ENCODE measurements around the gene NOS1AP. TPM values are rescaled to one million over a fixed set of nuclear protein-coding genes. Genes with fewer than 3 reads are reported as not detected.

NOS1AP gene
- total and polyA plus RNA-seq, 9 donors: 0.50 to 4.4 (median 1.5) TPM

DNA sequence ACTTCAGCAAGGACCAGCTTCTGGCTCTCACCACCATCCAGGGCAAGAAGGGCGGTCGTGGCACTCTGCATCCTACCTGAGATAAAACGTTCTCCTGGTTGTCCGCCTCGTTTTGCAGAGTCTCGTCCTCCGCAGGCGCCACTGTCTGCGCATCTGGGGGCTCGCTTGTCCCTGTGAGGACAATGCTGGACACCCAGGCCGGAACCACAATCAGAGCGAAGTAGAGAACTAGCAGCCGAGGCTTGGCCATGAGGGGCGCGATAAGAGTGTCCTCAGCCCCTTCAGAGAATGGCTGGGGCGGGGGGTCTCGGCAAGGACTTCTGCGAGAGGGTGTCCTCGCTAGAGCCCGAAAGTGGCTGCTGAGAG, 46.3 kb upstream of the NOS1AP start:
- DNase-seq: no peak
- TF ChIP-seq POLR2A (IDR thresholded peaks at IDR 0.05) (no peak), EP300 (IDR thresholded peaks at IDR 0.05) (no peak)
- TF ChIP-seq, protein P1, sequence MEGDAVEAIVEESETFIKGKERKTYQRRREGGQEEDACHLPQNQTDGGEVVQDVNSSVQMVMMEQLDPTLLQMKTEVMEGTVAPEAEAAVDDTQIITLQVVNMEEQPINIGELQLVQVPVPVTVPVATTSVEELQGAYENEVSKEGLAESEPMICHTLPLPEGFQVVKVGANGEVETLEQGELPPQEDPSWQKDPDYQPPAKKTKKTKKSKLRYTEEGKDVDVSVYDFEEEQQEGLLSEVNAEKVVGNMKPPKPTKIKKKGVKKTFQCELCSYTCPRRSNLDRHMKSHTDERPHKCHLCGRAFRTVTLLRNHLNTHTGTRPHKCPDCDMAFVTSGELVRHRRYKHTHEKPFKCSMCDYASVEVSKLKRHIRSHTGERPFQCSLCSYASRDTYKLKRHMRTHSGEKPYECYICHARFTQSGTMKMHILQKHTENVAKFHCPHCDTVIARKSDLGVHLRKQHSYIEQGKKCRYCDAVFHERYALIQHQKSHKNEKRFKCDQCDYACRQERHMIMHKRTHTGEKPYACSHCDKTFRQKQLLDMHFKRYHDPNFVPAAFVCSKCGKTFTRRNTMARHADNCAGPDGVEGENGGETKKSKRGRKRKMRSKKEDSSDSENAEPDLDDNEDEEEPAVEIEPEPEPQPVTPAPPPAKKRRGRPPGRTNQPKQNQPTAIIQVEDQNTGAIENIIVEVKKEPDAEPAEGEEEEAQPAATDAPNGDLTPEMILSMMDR (IDR thresholded peaks at IDR 0.05): no peak
- intact Hi-C loops (cut with DNase I): no loop called here

DNA sequence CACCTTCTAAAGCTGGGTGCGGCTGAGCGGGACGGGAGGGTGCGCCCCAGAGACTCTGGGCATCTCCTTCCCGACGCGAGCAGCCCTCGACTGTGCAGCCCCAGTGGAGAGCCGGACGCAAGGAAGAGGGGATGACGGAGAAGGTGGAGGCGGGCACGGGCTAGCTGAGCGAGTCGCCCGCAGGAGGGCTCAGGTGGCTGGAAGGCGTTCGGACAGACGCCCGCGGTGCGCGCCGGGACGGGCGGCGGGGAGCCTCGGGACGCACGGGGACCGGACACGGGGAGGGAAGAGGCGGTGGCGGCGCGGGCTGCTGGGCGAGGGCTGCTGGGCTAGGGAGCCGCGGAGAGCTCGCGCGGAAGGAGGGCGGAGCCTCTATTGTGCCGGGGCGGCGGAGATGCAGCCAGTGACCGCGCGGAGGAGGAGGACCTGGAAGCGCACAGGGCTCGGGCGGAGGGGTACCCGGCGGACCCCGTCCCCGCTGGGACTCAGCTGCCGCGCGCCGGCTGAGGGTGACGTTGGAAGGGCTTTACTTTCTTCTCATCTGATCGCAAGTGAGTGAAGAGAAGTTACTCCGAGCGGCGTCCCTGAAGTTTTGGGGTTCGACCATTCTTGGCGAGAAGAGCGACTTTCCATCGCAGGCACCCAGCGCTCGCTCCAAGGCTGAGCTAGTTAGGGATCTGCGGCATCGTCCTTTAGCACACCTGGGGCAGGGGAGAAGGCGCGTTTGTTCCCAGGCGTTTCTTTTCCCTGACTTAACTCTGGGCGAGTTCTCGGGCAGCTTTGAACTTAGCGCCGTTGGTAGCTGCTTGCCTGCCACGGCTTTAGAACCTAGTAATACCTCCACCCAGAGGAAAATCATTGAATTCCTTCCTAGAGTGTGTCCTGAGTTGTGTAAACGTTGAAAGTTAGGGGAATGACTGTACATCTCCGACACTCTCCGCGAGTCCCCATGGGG, 45.7 kb upstream of the NOS1AP start, which contains the start of gene OLFML2B:
Gene OLFML2B (minus strand): TSS at position 323 of the 955 bp plus-strand sequence. CDS start 439 bp downstream, outside the sequence.
- Histone ChIP-seq H3K9me3 (no peaks in the 10 kb centered on the region), H3K36me3 (no peaks in the 10 kb centered on the region), H3K27ac (no peak within 1 kb of the TSS), H3K27me3 (no peaks in the 10 kb centered on the region), H3K4me1 (ENCODE audit: insufficient read depth) (peaks cover 1% of the 10 kb centered on the region), H3K4me3 (peak within 1 kb of the TSS; percentile 34)
- WGBS, 3 donors: 1% methylated on average over 85 of the region's 85 CpGs
- DNase-seq: peak in 4 of 5 donors; percentile 39 to 64 (median 52)
- TF ChIP-seq, protein P1 (IDR thresholded peaks at IDR 0.05): no peak
- TF ChIP-seq POLR2A (IDR thresholded peaks at IDR 0.05) (no peak), EP300 (IDR thresholded peaks at IDR 0.05) (no peak)
- intact Hi-C loops (cut with DNase I): no loop called here

More for the DNA sequence above, 46.3 kb upstream of the NOS1AP start:
- peak overlapping the region; percentile 34 for H3K4me3 ChIP-seq
- H3K27ac ChIP-seq: no peak overlapping the region
- peaks cover 1% of the 10 kb centered on the region for H3K4me1 ChIP-seq (ENCODE audit: insufficient read depth)
- no peaks in the 10 kb centered on the region for H3K27me3 ChIP-seq
- no peaks in the 10 kb centered on the region for H3K9me3 ChIP-seq
- WGBS, 3 donors: 28 to 45% (median 39%) methylated on average over 20 of the region's 20 CpGs
- H3K36me3 ChIP-seq: no peaks in the 10 kb centered on the region

DNA sequence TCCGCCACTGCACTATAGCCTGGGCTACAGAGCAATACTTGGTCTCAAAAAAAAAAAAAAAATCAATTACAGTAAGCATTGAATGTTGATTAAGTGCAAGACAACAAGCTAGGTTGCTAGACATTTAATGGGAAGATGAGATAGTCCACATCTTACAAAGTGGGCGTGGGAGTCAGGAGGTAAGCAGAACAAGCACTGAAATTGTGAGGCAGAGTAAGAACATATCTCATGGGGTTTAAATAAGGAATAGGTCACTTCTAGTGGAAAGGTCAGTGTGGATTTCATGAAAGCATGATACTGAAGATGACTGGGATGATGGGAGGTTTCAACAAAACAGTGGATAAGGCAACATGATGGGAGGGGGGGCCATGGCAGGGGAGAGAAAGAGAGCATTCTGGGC, 44.0 kb upstream of the NOS1AP start:
- Histone ChIP-seq H3K9me3 (no peaks in the 10 kb centered on the region), H3K4me1 (ENCODE audit: insufficient read depth) (peaks cover 1% of the 10 kb centered on the region), H3K27ac (no peak overlapping the region), H3K36me3 (no peaks in the 10 kb centered on the region), H3K4me3 (no peak overlapping the region), H3K27me3 (no peaks in the 10 kb centered on the region)
- TF ChIP-seq, protein P1 (IDR thresholded peaks at IDR 0.05): no peak
- TF ChIP-seq POLR2A (IDR thresholded peaks at IDR 0.05) (no peak), EP300 (IDR thresholded peaks at IDR 0.05) (no peak)
- intact Hi-C loops (cut with DNase I): no loop called here
- 85 to 93% (median 89%) methylated on average over 2 of the region's 2 CpGs for WGBS, 3 donors
- DNase-seq: no peak

DNA sequence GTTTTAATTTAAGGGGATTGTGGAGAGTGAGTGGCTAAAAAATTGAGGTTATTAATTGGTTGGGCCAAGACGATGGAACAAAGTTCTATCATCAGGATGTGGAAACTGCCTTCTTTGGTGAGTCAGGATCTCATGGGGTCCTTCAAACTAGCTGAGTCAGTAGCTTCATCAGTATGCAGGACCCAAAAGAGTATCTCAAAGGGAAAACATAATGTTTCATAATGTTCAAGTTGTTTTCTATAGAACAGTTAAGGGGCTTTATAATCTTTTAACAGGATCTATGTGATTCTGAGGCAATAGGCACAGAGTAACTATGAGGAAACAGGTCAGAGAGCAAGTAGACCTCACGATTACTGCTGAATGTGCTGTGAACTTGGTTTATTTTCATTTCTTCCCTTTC, 42.6 kb upstream of the NOS1AP start:
- Histone ChIP-seq H3K36me3 (no peaks in the 10 kb centered on the region), H3K27ac (no peak overlapping the region), H3K4me3 (no peak overlapping the region), H3K4me1 (ENCODE audit: insufficient read depth) (peaks cover 1% of the 10 kb centered on the region), H3K27me3 (no peaks in the 10 kb centered on the region), H3K9me3 (no peaks in the 10 kb centered on the region)
- DNase-seq: no peak
- 82 to 86% (median 84%) methylated on average over 2 of the region's 2 CpGs for WGBS, 3 donors
- intact Hi-C loops (cut with DNase I): no loop called here
- no peak for TF ChIP-seq EP300 (IDR thresholded peaks at IDR 0.05)
- TF ChIP-seq POLR2A (IDR thresholded peaks at IDR 0.05): no peak
- TF ChIP-seq, protein P1 (IDR thresholded peaks at IDR 0.05): no peak

All from ovary (tissue), 9 donors.